Fibroblast of skin of left biceps (primary cell): Measurements from ENCODE around the gene ACYP2.

Experiments used
- DNase-seq, 2 experiments: peaks; one replicate each; pipeline ENCODE4 v3.0.0-alpha.2; 2013; ENCODE audit warnings: low read depth in 2 of 2

Gene ACYP2

GRCh38 chr2:54149638-54150441 is 34.4 kb downstream of the ACYP2 start:
- DNase-seq = peak; percentile 47 to 59

DNA sequence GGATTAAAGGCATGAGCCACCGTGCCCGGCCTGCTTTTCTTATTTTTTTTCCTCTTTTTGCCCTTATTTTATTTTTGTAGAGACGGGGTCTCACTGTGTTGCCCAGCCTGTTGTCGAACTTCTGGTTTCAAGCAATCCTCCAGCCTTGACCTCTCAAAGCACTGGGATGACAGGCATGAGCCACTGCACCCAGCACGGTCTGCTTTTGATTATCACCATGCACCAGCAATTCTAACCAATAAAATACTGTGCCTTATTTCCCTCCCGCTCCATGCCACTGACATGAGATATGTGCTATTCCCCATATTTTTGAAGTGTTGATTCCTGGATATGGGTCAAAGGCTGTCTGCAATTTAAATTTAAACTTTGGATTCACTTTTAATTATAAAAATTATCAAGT is 42.9 kb downstream of the ACYP2 start:
- DNase-seq = no peak

GRCh38 chr2:54161660-54162424 is 46.4 kb downstream of the ACYP2 start:
- DNase-seq = no peak

DNA sequence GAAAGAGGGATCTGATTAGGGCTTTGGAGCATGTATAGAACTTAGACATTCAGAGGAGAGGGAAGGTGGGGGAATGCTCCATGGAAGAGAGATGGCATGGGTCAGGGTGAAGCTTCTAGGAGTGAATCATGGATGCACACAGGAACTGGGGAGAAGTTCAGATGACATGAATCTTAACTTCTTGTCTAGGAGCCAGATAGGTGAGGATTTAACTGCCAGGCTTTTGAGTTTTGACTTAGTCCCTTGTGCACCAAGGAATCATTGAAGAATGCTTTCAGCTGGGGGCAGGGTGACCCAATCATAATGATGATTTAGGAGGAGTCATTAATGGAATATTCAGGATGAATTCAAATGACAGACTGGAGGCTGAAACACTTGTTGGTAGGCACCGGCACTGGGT is 48.7 kb downstream of the ACYP2 start:
- DNase-seq = no peak

DNA sequence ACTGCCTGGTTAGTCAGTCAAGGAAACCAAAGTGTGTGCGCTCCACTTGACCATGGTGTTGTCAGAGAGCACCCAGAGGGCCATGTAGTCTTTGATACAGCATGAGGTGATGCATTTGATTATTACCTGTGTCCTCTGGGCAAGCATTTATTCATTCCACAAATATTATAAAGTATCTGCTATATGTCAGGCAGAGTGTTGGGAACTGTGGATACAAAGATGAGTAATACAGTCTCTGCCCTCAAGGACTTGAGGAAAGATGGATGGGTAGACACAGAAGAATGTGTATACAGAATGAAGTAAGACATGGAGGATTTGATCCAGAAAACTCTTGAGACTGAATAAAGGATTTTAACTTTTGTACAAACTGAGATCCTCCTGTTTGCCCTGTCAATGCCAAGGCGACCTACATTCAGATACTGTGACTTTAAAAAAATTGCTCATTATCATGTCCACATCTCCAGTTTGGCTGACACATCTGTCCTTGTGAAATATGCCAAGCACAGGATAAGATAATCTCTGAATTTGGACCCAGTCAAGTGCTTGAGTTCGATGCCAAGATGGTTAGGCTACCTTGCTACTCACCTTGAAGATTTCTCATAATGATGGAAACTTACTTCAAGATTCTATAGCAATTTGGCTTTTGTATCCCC is 50.8 kb downstream of the ACYP2 start:
- DNase-seq = no peak

- peak; percentile 18 to 32 for DNase-seq
These were observed 61.2 kb downstream of the ACYP2 start for GRCh38 chr2:54176577-54176976.

DNA sequence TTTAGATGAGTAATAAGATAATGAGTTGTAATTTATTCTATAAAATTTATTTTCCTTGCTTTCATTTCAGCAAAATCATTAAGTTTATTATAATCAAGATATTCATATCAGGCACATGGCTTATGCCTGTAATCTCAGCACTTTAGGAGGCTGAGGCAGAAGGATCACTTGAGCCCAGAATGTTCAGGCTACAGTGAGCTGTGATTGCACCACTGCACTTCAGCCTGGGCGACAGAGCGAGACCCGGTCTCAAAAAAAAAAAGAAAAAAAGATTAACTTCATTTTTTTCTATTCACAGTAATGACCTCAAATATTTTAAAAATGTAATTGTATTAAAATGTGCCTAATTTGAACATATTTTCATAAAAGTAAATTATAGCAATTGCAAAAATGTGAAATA is 67.9 kb downstream of the ACYP2 start:
- DNase-seq = no peak

GRCh38 chr2:54183972-54184371 is 68.6 kb downstream of the ACYP2 start:
- no peak for DNase-seq

DNA sequence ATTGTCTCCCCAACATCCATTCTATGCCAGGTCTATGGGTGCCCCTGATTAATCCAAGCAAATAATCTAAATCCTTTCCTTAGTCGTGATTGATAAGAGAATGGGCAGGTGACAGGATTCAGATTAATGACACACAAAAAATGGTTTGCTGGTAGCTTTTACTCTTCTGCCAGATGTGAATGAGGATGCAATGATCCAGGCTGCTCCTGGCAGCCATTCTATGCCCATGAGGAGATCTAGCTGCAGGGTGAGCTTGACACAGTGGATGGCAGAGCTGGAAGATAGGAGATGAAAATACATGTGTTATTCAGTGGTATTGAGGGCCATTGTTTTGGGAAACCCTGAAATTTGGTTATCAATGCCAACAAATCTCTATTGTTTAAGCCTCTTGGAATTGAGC is 69.7 kb downstream of the ACYP2 start:
- DNase-seq = no peak

DNA sequence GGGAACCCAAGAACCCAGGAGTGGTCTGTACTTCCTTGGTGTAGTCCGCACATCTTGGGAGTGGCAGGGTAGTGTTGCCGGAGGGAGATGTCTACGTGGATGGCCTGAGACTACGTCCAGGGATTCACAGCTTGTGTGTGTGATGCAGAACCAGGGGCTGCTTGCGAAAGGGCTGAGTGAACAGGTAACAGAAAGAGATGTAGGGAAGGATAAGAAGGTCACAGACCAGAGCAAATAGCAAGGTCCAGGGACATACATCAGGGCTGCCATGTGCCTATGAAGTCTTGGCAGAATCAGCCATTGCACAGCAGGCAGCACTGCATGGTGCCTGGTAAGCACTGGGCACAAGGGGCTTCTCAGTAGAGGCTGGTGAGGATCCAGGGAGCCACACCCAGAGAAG is 71.9 kb downstream of the ACYP2 start:
- DNase-seq = no peak

- no peak for DNase-seq
These were observed 74.1 kb downstream of the ACYP2 start for GRCh38 chr2:54189539-54189938.

DNA sequence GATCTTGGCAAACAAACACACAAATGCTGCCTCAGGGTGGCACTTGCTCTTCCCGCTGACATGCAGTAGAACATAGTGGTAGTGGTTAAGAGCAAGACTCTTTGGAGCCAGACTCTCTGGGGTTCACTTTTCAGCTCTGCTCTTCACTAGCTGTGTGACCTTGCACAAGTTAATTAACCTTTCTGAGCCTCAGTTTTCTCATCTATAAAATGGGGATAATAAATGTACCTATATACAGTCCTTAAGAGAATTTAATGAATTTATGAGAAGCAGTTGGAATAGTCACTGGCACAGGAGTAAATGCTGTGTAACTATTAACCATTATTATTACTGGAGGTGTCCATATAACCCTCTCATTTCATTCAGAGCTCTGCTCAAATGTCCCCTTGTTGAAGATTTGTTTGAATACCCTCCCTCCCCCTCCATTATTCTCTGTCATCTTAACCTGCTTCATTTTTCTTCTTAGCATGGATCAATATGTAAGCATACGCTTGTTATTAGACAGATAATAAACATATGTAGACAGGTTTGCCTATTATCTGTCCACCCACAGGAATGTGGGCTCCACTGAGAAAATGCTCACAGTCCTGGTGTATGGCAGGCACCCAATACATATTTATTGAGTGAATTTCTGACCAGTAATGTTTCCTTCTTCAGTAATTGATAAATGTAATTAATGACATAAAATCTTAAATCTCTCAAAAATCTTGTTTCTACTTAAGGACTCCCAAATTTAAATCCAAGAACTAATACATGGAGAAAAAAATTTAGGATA is 76.1 kb downstream of the ACYP2 start:
- DNase-seq = no peak

DNA sequence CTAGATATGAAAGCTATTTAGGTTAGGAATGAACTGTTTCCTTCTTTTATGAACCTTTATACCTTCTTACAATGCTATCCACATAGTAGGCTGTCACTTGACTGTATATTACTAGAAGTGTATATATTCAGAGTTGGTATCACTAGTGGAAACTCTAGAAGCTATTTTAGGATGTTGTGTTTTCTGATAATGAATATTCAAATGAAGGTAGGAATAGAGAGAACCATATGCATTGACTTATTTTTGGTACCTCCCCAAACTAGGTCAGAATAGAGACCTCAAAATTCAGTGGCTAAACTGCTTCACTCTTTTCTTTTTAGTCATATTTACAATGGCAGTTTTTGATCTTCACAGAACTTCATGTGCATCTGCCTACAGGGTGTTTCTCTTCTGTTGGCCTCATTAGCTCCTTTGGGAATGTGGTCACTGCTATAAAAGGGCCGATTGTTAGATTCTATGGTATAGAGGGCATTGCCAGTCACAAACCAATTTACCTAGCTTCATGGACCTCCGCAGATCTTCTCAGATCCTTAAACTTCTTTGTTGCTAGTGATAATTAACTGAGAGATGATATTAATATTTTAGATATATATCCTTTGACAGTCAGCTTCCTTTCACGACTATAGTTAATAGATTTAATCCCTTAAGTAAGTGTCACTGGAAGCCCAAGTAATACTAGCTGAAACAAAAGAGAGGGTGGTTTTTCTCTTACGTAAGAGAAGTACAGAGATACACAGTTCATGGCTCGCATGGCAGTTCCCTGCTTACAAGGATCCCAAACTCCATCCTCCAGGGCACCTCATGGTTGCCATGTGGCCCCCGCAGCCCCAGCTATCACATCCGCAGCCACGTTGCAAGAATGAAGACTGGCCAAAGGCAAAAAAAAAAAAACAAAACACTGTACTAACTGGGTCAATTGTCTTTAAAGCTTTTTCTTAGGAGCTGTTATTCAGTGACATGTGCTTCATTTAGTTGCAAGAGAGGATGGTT is 79.6 kb downstream of the ACYP2 start:
- no peak for DNase-seq

DNA sequence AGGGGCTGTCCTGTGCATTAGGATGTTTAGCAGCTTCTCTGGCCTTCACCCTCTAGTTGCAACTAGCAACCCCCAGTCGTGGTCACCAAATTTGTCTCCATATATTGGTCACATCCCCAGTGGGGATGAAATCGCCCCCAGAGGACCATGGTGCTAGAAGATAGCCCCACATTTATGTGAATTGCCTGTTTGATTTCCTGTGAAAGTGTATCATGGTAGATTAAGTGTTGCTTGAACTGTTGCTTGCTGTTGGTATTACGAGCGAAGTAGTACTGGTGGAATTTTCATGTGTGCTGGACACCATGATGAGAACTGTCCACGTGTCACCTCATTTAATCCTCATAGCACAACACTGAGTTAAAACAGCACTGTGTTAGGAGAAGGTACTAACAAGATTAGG is 81.2 kb downstream of the ACYP2 start:
- no peak for DNase-seq

GRCh38 chr2:54204476-54204875 is 89.1 kb downstream of the ACYP2 start:
- DNase-seq = no peak

- DNase-seq = no peak
These were observed 91.2 kb downstream of the ACYP2 start for GRCh38 chr2:54206596-54206995.

DNA sequence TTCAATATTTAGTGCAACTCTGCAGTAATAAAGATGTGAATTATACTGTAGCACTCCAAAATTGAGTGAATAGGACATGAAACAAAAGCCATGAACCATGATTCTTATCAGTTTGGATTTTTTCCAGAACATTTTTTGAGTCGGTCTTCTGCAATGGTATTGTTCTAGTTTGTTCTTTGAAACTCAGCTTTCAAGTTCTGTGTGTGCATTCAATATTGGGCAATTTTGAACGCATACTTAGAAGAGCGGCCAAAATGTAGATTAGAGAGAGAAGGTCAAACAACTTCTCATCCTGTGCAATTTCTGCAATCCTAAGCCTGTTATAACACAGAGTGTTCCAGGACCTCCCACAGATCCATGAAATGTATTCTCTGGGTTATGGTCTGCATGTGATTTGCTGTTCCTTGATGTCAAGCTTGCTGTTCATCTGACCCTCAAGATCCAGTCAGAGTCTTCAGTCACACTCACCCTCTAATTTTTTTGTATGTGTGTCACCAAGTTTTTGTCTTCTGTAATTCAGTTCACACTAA is 92.3 kb downstream of the ACYP2 start:
- peak in 1 of 2 experiments; percentile 26 for DNase-seq

DNA sequence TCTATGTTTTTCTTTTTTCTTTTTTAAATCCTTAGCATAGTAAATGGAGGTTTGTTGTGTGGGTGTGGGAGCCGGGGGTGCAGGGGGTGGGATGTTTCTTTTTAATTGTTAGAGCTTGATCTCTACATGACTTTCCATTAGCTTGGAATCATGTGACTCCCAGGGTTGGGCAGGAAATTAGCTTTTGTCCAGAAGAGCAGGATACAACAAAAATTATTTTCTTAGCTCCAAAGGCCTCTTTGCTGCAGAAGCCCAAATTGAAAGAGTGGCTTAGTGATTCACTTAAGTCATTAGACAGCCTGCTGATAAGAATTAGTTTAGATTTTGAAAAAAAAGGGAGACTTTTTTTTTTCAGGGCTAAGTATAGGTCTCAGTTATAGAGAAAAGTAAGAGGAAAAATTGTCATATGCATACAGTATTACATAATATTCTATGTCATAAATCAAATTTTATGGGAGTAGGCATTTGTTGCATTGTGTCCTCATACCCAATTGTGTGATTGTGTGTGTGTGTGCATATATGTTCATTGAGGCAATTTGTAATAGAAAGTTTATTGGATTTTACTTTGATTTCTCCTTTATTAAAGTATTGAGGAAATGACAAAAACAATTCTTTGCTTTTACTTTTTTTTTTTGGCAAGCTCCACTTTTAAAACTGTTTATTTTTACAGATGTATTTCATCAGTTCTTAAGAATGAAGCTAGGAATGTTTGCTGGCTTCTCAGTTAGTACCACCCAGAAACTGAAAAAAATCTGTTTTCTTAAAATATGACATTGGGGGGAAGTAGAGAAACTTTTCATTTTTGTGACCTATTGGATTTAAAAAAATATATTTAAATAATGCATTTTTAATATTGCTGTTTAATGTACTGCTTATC is 93.2 kb downstream of the ACYP2 start:
- peak in 1 of 2 experiments; percentile 40 for DNase-seq

- DNase-seq = no peak
These were observed 94.0 kb downstream of the ACYP2 start for GRCh38 chr2:54209379-54209778.
